Subcutaneous adipose tissue (tissue), 4 donors: ENCODE measurements around the gene SLC7A10. TPM values are rescaled to one million over a fixed set of nuclear protein-coding genes. Genes with fewer than 3 reads are reported as not detected.

Experiments used
- total RNA-seq, 4 donors: library from RNA; depleted of rRNA; stranded (reverse); fragments of >200 nt; gene quantifications; one replicate each; pipeline ENCODE4 v1.1.0, GENCODE V29; 2016
- TF ChIP-seq, protein P1 (sequence below): fragments of 450-650 bp; IDR thresholded peaks from one replicate; pipeline ENCODE4 v1.5.1; 2016; ENCODE audit warnings: low read depth, mild to moderate bottlenecking, control low read depth, antibody characterized with exemption, moderate library complexity

The SLC7A10 gene
- total RNA-seq, 4 donors from 2014 or later, result 1.5 to 130 (median 13.0) TPM

DNA sequence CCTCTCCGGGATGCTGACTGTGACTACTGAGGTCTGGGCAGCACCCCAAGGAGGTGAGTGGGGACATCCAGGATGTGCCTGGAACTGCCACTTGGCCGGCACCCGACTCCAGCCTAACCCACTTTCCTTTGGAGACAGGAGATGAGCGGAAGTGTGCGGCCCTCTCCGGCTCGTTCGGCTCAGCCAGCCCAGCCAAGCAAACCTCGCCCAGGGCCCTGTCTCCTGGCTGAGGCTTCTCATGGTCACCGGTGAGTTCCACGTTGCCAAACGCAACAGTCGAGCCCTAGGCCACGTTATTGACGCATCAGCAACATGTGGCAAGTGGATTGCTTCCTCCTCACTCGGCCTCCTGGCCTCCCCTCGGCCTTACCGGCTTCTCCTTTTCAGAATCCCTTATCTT lies 5.5 kb downstream of the SLC7A10 start:
- TF ChIP-seq, protein P1, sequence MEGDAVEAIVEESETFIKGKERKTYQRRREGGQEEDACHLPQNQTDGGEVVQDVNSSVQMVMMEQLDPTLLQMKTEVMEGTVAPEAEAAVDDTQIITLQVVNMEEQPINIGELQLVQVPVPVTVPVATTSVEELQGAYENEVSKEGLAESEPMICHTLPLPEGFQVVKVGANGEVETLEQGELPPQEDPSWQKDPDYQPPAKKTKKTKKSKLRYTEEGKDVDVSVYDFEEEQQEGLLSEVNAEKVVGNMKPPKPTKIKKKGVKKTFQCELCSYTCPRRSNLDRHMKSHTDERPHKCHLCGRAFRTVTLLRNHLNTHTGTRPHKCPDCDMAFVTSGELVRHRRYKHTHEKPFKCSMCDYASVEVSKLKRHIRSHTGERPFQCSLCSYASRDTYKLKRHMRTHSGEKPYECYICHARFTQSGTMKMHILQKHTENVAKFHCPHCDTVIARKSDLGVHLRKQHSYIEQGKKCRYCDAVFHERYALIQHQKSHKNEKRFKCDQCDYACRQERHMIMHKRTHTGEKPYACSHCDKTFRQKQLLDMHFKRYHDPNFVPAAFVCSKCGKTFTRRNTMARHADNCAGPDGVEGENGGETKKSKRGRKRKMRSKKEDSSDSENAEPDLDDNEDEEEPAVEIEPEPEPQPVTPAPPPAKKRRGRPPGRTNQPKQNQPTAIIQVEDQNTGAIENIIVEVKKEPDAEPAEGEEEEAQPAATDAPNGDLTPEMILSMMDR, result no peak

DNA sequence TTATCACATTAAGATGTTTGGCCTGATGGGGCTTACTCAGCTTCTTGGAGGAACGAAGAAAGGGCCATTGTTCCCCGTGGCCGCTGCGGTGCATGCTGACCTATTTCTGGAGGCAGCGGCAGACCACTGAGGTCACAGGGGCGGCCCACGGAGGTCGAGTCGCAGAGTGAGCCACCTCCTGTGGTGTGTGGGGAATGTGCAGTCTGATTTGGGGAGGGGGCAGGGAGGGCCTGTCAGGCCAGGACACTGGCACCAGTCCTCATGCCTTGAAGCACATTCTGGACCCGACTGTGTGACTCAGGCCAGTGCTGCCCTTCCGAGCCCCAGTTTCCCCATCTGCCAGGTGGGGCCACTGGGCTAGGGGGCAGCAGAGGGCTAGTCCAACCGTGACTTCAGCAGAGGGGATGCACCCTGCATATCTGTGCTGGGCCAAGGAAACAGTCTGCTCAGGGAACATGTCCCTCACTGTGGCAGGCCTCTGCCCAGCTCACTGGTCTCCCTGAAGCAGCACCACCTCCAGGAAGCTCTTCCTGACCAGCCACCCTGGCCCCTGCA lies 6.3 kb downstream of the SLC7A10 start:
- TF ChIP-seq, protein P1, result no peak

DNA sequence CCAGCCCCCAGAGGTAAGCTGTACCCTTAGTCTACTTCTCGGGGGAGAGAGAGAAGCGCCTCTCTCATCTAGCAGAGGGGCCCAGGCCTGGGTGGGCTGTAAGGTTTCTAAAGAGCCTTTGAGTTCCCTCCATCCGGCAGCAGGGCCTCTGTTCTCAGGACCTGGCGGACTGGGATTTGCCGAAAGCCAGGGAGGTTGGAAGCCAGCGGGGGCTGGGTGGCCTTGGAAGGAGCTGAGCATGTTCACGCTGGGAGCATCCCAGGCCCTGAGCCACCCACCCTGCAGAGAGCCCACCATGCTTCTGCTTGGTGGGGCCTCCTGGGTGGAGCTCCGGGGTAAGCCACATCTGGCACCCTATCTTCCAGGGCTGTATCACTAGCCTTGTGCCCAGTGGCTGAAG lies 7.8 kb downstream of the SLC7A10 start:
- TF ChIP-seq, protein P1, result no peak

DNA sequence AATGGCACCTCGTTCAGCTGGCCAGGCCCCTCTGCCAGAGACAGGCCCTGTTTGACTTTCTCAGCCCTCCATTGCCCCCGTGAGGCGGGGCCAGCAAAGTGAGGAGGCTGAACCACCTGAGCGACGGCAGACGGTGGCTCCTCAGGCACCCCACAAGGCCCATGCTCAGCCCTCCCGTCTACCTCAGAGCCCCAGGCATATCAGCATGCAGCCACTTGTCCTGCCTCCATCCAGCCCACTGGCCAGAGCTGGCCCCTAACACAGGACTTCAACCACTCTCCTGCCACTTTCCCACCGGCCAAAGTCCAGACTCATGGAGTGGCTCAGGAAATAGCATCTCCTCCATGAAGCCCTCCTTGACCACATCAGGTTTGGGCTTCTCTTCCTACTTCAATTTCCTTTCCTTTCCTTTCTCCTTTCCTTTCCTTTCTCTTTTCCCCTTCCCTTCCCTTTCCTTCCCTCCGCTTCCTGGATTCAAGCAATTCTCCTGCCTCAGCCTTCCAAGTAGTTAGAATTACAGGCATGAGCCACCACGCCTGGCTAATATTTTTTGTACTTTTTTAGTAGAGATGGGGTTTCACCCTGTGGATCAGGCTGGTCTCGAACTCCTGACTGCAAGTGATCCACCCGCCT lies 9.3 kb downstream of the SLC7A10 start:
- TF ChIP-seq, protein P1, result no peak

DNA sequence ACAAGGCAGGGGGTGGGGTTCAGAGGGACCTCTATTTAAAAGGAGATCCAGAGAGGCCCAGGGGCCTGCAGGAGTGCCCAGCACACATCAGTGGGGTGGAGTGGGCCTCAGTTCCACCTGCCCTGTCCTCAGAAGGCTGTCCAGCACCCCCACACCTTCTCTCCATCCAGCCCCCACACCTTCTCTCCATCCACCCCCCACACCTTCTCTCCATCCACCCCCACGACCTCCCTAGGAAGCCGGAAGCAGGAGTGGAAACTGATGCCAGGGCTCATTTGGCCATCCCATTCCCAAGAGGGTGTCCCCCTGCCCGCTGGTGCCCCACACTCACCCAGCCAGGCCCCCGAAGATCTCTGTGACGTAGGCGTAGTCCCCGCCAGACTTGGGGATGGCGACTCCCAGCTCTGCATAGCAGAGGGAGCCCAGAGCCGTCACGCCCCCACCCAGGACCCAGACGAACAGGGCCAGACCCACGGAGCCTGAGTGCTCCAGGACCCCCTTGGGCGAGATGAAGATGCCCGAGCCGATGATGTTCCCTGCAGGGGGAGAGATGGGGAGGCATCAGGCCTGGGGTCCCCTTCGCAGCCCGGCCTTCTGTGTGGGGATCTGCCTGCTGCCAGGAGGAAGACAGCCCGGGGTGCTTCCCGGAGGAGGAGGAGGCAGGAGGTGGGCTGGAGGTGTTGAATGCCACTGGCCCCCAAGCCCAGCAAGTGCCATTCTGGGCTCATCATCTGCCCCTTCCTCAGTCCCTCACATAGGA lies 10.0 kb downstream of the SLC7A10 start:
- TF ChIP-seq, protein P1, result no peak

DNA sequence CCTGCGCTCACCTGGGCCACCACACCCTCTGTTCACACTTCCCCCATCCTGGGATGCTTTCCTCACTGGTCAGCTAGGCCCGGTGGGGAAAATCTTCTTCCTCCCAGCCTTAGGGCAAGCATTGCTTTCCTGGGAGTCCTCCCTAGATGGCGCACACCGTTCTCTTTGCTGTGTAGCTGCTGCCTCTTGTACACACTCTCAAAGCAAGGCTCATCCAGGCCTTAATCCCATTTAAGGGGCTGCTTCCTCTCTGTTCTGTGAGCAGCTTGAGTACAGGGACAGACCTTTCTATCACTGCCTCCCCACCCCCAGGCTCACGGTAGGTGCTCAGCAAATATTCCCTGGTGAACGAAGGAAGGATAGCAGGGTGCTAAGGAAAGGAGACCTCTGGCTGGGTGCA lies 11.1 kb downstream of the SLC7A10 start:
- TF ChIP-seq, protein P1, result no peak

DNA sequence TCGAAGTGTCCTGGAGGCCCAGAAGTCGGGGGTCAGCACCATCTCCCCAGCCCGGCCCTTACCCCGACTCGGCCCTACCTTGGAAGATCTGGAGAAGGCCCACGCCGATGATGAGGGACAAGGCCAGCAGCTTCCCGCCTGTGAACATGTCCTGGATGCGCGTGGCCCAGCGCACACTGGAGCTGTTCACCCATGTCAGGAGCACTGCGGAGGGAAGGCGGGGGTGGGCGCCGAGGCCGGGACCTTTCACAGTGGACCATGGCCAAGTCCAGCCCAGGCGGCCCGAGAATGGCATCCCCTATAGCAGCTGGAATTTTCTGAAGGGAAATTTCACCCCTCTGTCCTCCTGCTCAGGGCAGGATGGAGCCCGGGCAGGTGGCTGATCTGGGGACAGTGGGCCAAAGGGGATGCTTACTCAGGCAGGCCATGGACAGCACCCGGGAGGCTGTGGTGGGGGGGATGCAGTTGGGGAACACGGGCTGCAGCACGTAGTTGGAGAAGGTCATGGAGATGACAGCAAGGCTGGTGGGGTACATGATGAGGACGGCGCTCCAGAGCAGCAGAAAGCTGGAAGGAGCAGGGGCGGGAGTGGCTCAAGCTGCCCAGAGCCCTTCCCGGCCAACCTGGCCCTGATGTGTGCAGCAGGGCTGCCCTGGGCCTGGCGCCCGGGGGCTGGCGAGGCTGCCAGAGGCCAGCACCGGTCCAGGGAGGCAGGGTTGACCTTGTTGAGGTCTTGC lies 13.0 kb downstream of the SLC7A10 start:
- TF ChIP-seq, protein P1, result no peak
